GM12874 (cell line): ENCODE results near the gene CLEC3B.

Experiments used
- TF ChIP-seq, protein P1 (sequence below): IDR thresholded peaks from 2 replicates; pipeline ENCODE4 v1.5.1; 2011; ENCODE audit warnings: low read depth, mild to moderate bottlenecking, control low read depth, low read length, moderate library complexity; ENCODE audit not compliant: insufficient read depth

Gene CLEC3B

DNA sequence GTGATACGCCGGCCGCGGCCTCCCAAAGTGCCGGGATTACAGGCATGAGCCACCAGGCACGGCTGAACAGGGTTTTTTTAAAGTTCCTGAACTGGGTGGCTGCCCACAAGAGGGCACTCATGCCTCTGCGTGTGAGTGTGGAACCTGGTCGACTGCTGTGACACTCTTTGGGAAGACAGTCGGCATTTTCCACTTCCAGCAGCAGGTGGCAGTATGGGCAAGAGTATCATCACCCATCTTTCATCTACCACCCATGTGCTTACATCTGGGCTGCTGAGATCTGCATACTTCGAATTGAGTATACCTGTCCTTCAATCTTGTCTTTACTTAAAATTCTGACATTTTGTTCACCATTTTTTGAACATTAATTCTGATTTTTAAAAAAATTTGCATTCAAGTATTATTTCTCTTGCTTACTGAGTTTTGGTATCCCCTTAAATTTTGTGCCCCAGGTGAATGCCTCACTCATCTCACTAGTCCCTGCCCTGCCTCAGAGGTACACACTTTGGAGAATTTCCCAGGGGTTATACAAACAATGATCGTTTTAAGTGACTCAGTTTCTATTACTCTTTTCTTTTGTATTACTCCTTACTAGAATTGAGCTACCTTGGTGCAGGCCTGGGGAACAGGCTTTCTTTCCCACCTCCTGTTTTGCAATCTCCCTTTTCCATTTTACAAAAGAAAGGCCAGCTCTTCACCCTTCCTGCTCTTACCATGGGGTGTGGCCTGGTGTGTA is 11.8 kb downstream of the CLEC3B start:
- TF ChIP-seq, protein P1, sequence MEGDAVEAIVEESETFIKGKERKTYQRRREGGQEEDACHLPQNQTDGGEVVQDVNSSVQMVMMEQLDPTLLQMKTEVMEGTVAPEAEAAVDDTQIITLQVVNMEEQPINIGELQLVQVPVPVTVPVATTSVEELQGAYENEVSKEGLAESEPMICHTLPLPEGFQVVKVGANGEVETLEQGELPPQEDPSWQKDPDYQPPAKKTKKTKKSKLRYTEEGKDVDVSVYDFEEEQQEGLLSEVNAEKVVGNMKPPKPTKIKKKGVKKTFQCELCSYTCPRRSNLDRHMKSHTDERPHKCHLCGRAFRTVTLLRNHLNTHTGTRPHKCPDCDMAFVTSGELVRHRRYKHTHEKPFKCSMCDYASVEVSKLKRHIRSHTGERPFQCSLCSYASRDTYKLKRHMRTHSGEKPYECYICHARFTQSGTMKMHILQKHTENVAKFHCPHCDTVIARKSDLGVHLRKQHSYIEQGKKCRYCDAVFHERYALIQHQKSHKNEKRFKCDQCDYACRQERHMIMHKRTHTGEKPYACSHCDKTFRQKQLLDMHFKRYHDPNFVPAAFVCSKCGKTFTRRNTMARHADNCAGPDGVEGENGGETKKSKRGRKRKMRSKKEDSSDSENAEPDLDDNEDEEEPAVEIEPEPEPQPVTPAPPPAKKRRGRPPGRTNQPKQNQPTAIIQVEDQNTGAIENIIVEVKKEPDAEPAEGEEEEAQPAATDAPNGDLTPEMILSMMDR = peak; percentile 90

DNA sequence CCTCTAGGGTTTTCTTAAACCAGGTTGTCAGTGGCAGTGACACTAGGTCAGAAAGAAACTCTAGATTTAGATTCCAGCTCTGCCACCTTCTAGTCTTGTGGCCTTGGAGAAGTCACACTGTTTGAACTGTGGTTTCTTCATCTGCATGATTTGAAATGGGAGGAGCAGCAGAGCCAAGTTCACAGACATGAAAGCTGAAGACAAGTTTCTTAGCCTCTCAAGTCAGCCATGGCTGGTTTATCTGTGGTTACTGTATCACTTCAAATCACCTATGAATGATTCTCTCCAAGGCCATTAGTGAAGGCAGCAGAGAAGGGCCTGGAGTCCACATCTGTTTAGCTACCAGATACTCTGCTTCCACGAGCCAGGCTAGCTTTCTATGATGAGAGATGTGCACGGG is 15.6 kb downstream of the CLEC3B start:
- TF ChIP-seq, protein P1 = no peak

DNA sequence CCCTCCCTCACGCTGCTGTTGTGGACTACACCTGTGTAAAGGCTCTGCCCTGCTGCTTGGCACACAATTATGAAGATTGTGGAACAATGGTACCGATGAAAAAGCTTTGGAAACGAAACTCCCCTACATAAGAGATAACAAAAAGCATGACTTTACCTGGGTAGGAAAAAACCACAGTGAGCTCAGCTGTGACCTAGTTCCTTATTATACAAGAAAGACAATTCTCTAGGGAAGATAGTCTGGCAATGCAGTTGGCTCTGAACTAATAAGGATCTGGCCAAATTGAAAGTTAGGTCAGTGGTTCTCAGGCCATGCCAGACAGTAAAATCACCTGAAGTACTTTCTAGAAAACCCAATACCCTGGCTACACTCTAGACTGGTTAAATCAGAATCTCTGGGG is 16.1 kb downstream of the CLEC3B start:
- TF ChIP-seq, protein P1 = no peak

DNA sequence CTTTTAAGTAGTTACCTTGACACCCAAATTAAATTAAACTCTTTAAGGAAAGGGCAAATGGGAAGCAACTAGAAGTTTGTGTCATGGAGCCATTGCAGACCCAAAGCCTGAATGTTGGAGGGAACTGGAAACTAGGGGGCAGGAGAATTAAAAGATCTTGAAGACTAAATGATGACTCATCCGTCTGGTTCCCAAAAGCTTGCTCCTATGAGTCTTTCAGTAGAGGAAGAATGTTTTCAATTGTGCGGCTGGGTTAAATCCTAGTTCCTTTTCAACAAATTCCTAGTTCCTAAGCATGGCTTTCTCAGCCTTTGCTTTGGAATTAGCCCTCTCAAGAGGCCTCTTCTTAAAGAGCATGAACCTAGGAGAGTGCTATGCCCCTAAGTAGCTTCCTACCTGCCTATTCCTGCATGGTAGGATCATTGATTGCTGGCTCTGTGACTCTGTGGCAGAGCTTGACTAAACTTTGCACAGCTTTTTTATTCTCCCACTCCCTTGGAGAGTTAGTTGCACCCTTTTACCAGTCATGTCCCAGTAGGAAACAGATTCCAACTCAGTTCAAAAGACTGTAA is 17.7 kb downstream of the CLEC3B start:
- TF ChIP-seq, protein P1 = no peak

DNA sequence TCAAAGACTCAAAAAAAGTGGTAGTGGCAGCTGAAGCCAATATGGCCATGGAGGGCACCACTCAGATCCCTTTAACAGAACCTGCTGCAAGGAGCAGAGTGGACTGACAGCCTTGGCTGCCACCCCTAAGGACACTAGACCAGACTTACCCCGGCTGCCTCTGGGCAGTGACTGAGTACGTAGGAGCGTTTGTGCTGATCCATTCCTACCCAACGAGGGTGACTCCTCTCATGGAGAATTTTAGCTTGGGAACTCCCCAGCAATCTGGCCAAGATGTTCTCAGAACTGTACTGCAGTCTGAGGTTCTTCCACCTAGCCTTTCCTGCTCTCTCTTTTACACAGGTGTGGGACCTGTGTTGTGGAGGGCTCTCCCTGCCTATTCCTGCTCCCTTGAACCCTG is 22.1 kb downstream of the CLEC3B start:
- TF ChIP-seq, protein P1 = no peak

DNA sequence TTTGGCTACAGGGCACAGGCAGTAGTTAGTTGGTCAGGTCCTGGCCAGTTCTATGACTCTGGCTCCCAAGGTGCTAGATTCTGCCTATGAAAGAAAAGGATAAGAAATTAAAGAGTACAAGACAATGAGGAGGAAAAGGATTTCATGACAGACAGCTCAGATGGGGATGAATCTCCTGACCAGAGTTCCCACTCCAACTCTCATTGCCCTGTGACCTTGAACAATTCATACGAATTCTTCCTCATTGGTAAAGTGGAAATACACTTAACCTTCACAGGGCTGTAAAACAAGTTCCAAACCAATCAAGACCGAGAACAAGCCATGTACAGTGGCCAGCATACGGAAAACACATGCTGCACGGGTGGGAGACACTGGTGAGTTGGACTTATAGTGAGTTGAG is 23.7 kb downstream of the CLEC3B start:
- TF ChIP-seq, protein P1 = no peak

DNA sequence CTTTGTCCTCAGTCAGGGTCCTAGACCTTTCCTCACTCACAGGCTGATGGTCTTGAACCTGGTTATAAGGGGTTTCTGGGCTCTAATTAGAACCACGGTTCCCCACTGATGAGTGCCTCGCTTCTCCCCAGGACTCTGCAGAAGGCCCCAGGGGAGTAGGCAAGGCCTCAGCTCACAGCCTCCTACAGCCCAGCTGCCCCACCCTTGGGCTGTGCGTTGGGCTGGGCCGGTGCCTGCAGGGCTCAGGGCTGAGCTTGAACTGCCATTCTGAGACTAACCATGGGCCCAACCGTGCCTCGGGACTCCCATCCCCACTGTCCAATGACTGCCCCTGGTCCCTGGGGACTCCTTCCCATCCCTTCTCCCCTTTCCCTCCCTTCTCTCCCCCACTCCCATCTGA is 25.6 kb downstream of the CLEC3B start:
- TF ChIP-seq, protein P1 = no peak
